Measurements from ENCODE around the gene STAG1. TPM values are rescaled to one million over a fixed set of nuclear protein-coding genes. Genes with fewer than 3 reads are reported as not detected.

The STAG1 gene
- total and polyA plus RNA-seq, 9 of the 15 experiments (the other 6 are each of a cell fraction or from before 2014, with no cell fraction given) = 2.7 to 17.7 (median 8.8) TPM

- TF ChIP-seq ZNF512 (tag; IDR thresholded peaks at IDR 0.05) = no peak
Measured at GRCh38 chr3:136343873-136344555, 408.2 kb downstream of the STAG1 start (continued).

- Histone ChIP-seq H3K4me1 (replicated peaks in 1 of 2; ENCODE audit: control insufficient read depth in 2 of 2, insufficient read depth in 2 of 2, low read length in 2 of 2) (peaks cover 0 to 10% of the 10 kb centered on the region in 2 experiments; a peak in 3 of 5 replicates), H3K36me3 (ENCODE audit: control insufficient read depth, insufficient read depth, low read length) (peaks cover 6% of the 10 kb centered on the region; the same call in 1 of the 3 replicates), H3K9me1 (ENCODE audit: control insufficient read depth, insufficient read depth, low read length) (no peaks in the 10 kb centered on the region), H3K9me3 (replicated peaks; ENCODE audit: control insufficient read depth, insufficient read depth, low read depth, low read length) (no peaks in the 10 kb centered on the region), H3K4me2 (ENCODE audit: insufficient read depth, low read length) (0 out of 2 replicates have a peak overlapping the region, but pooled peaks have one; percentile 41), H3K9ac (ENCODE audit: insufficient read depth in 1 of 2, low read depth in 2 of 2, low read length in 2 of 2) (no peak overlapping the region; a peak in 1 of 4 replicates), H2AFZ (ENCODE audit: low read depth, low read length) (no peak overlapping the region), H3K27me3 (ENCODE audit: control insufficient read depth in 2 of 2, insufficient read depth in 2 of 2, low read length in 2 of 2) (no peaks in the 10 kb centered on the region), H3K4me3 (no peak overlapping the region), H3K27ac (ENCODE audit: extremely low read depth, low read depth, low read length) (peak overlapping the region; percentile 44; the same call in 1 of the 3 replicates), H3K79me2 (ENCODE audit: control insufficient read depth, insufficient read depth, low read length) (no peaks in the 10 kb centered on the region), H4K20me1 (replicated peaks; ENCODE audit: control insufficient read depth, insufficient read depth, low read length) (no peaks in the 10 kb centered on the region; the same call in 1 of the 2 replicates)
- FAIRE-seq = no peak
- CTCF ChIA-PET (ENCODE audit: low intra/inter-chr PET ratio) = no interaction called here
- WGBS (ENCODE audit: insufficient coverage, low coverage, missing lambda C conversion rate) = 5% methylated on average over 2 of the region's 2 CpGs
- POLR2A ChIA-PET = no interaction called here
- in situ Hi-C loops (cut with MboI) (no loop called here), intact Hi-C loops (cut with micrococcal nuclease) (loop anchor here (5.0 kb wide), 1 partner anchor 266 kb away; no protein-coding TSS in a partner anchor)
- no peak for DNase-seq (ENCODE audit: extremely low read depth in 1 of 4, low spot score in 3 of 4)
- peak; percentile 47 for ATAC-seq
- BruUV-seq (replicated peaks) = no TSS peak
- TF ChIP-seq CBX5 (IDR thresholded peaks at IDR 0.05; ENCODE audit: borderline replicate concordance, low read depth) (no peak), ZBTB40 (IDR thresholded peaks at IDR 0.05) (peak; percentile 75), ZBTB40 (CRISPR knock-in tag; IDR thresholded peaks at IDR 0.05) (no peak), MBD2 (IDR thresholded peaks at IDR 0.05; ENCODE audit: borderline replicate concordance, low read depth) (no peak), THAP7 (CRISPR knock-in tag; IDR thresholded peaks at IDR 0.05) (no peak), CREB1 (IDR thresholded peaks at IDR 0.05) (no peak), CREB1 (CRISPR knock-in tag; IDR thresholded peaks at IDR 0.05) (no peak)
Measured at GRCh38 chr3:136343446-136343845, 408.7 kb downstream of the STAG1 start.

Measured in K562 (cell line).